HL-60 (cell line): ENCODE results near the gene RASSF5.

Source experiments
- DNase-seq, 2 experiments: peaks; one replicate each; pipeline ENCODE4 v3.0.0-alpha.2; 2010 to 2020; ENCODE audit warnings: low read depth in 1 of 2, low spot score in 1 of 2
- H3K27ac ChIP-seq: fragments of 250-450 bp; sonication (Bioruptor Pico); replicated peaks from 2 replicates; pipeline ENCODE4 v1.5.1; 2020; ENCODE audit warnings: mild to moderate bottlenecking, moderate library complexity
- H3K27me3 ChIP-seq: fragments of 250-450 bp; sonication (Bioruptor Pico); 2 replicates; pipeline ENCODE4 v1.5.1; 2021; ENCODE audit warnings: mild to moderate bottlenecking, moderate library complexity; ENCODE audit not compliant: insufficient read depth, poor library complexity, severe bottlenecking
- H3K4me3 ChIP-seq: replicated peaks from 2 replicates; pipeline ENCODE4 v1.5.1; 2011; ENCODE audit warnings: mild to moderate bottlenecking, control low read depth, low read length; ENCODE audit not compliant: insufficient read depth
- GABPA ChIP-seq: IDR thresholded peaks from 2 replicates; pipeline ENCODE4 v1.6.1; 2012; ENCODE audit warnings: low read depth
- POLR2AphosphoS5 ChIP-seq: IDR thresholded peaks from 2 replicates; pipeline ENCODE4 v1.6.1; 2012; ENCODE audit warnings: low read depth
- SPI1 ChIP-seq: IDR thresholded peaks from 2 replicates; pipeline ENCODE4 v1.6.1; 2012; ENCODE audit warnings: low read depth, mild to moderate bottlenecking, borderline replicate concordance
- TF ChIP-seq, protein P1 (sequence below): IDR thresholded peaks from one replicate; pipeline ENCODE4 v1.5.1; 2011; ENCODE audit warnings: low read length, control low read depth, inconsistent platforms; ENCODE audit not compliant: insufficient read depth
- TF ChIP-seq, protein P2 (sequence below): IDR thresholded peaks from 2 replicates; pipeline ENCODE4 v1.6.1; 2012; ENCODE audit warnings: low read depth; ENCODE audit not compliant: insufficient replicate concordance

RASSF5 gene

DNA sequence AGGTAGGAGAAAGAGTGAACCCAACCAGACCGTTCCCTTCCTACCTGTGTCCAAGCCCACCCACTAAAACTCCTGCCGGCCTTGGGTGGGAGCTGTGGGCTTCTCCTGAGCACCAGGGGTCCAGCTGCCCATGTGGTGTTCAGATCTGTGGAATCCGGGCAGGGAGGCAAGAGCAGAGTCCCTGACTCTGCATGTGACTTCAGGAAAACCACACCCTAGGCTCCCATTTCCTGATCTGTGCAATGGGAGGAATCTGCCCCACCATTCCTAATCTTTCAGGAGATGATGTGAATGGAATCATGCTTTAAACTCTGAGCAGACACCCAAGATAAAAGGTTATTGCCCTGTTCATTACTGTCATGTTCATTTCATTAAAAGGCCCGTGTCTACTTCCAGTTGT is 77.4 kb downstream of the RASSF5 start:
- H3K27me3 ChIP-seq: no peaks in the 10 kb centered on the region
- DNase-seq: no peak
- H3K27ac ChIP-seq: no peak overlapping the region
- TF ChIP-seq GABPA: no peak
- TF ChIP-seq, protein P1, sequence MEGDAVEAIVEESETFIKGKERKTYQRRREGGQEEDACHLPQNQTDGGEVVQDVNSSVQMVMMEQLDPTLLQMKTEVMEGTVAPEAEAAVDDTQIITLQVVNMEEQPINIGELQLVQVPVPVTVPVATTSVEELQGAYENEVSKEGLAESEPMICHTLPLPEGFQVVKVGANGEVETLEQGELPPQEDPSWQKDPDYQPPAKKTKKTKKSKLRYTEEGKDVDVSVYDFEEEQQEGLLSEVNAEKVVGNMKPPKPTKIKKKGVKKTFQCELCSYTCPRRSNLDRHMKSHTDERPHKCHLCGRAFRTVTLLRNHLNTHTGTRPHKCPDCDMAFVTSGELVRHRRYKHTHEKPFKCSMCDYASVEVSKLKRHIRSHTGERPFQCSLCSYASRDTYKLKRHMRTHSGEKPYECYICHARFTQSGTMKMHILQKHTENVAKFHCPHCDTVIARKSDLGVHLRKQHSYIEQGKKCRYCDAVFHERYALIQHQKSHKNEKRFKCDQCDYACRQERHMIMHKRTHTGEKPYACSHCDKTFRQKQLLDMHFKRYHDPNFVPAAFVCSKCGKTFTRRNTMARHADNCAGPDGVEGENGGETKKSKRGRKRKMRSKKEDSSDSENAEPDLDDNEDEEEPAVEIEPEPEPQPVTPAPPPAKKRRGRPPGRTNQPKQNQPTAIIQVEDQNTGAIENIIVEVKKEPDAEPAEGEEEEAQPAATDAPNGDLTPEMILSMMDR: no peak
- no peak for TF ChIP-seq SPI1
- no peak for TF ChIP-seq POLR2AphosphoS5
- TF ChIP-seq, protein P2, sequence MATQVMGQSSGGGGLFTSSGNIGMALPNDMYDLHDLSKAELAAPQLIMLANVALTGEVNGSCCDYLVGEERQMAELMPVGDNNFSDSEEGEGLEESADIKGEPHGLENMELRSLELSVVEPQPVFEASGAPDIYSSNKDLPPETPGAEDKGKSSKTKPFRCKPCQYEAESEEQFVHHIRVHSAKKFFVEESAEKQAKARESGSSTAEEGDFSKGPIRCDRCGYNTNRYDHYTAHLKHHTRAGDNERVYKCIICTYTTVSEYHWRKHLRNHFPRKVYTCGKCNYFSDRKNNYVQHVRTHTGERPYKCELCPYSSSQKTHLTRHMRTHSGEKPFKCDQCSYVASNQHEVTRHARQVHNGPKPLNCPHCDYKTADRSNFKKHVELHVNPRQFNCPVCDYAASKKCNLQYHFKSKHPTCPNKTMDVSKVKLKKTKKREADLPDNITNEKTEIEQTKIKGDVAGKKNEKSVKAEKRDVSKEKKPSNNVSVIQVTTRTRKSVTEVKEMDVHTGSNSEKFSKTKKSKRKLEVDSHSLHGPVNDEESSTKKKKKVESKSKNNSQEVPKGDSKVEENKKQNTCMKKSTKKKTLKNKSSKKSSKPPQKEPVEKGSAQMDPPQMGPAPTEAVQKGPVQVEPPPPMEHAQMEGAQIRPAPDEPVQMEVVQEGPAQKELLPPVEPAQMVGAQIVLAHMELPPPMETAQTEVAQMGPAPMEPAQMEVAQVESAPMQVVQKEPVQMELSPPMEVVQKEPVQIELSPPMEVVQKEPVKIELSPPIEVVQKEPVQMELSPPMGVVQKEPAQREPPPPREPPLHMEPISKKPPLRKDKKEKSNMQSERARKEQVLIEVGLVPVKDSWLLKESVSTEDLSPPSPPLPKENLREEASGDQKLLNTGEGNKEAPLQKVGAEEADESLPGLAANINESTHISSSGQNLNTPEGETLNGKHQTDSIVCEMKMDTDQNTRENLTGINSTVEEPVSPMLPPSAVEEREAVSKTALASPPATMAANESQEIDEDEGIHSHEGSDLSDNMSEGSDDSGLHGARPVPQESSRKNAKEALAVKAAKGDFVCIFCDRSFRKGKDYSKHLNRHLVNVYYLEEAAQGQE: no peak
- no peak overlapping the region for H3K4me3 ChIP-seq

DNA sequence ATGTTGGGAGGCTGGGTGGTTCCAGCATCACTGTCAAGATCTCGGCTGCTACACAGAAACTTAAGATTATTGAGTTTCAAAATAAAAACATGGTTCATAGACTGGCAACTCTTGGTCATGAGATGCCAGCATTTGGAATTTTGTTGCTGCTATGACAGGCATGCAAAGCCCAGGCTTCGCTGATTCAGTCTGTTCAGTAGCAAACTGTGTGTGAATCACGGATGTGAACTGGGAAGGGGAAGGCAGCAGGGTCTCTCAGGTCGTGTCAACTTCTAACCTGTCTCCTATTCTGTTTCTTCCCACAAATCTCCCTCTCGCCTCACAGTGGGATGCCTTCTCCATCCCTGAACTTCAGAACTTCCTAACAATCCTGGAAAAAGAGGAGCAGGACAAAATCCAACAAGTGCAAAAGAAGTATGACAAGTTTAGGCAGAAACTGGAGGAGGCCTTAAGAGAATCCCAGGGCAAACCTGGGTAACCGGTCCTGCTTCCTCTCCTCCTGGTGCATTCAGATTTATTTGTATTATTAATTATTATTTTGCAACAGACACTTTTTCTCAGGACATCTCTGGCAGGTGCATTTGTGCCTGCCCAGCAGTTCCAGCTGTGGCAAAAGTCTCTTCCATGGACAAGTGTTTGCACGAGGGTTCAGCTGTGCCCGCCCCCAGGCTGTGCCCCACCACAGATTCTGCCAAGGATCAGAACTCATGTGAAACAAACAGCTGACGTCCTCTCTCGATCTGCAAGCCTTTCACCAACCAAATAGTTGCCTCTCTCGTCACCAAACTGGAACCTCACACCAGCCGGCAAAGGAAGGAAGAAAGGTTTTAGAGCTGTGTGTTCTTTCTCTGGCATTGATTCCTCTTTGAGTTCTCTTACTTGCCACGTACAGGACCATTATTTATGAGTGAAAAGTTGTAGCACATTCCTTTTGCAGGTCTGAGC is 79.4 kb downstream of the RASSF5 start:
- Histone ChIP-seq H3K4me3 (no peak overlapping the region), H3K27ac (no peak overlapping the region), H3K27me3 (no peaks in the 10 kb centered on the region)
- no peak for DNase-seq
- TF ChIP-seq POLR2AphosphoS5 (no peak), GABPA (no peak), SPI1 (no peak)

DNA sequence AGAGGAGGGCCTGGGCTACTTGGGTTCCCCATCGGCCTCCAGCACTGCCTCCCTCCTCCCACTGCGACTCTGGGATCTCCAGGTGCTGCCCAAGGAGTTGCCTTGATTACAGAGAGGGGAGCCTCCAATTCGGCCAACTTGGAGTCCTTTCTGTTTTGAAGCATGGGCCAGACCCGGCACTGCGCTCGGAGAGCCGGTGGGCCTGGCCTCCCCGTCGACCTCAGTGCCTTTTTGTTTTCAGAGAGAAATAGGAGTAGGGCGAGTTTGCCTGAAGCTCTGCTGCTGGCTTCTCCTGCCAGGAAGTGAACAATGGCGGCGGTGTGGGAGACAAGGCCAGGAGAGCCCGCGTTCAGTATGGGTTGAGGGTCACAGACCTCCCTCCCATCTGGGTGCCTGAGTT is 80.6 kb downstream of the RASSF5 start:
- H3K27me3 ChIP-seq: no peaks in the 10 kb centered on the region
- no peak overlapping the region for H3K27ac ChIP-seq
- H3K4me3 ChIP-seq: no peak overlapping the region
- no peak for DNase-seq
- TF ChIP-seq SPI1: no peak
- no peak; the same call in 1 of the 2 replicates for TF ChIP-seq POLR2AphosphoS5
- no peak for TF ChIP-seq GABPA
- TF ChIP-seq, protein P1: no peak
- TF ChIP-seq, protein P2: no peak

DNA sequence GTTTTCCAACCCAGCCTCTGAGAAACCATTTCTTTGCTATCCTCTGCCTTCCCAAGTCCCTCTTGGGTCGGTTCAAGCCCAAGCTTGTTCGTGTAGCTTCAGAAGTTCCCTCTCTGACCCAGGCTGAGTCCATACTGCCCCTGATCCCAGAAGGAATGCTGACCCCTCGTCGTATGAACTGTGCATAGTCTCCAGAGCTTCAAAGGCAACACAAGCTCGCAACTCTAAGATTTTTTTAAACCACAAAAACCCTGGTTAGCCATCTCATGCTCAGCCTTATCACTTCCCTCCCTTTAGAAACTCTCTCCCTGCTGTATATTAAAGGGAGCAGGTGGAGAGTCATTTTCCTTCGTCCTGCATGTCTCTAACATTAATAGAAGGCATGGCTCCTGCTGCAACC is 81.2 kb downstream of the RASSF5 start:
- TF ChIP-seq, protein P1: no peak
- TF ChIP-seq POLR2AphosphoS5 (no peak), GABPA (no peak), SPI1 (no peak)
- TF ChIP-seq, protein P2: no peak
- DNase-seq: no peak
- H3K27ac ChIP-seq: no peak overlapping the region
- H3K4me3 ChIP-seq: no peak overlapping the region
- H3K27me3 ChIP-seq: no peaks in the 10 kb centered on the region
